Measurements from ENCODE around the gene KIF6.
A peak's percentile ranks its signal among the peaks of the same experiment; 100 is the strongest.
"Not testable (repeated sequence)": the region's sequence is repeated elsewhere in the genome, so short reads cannot be mapped to it uniquely, and the experiment has no call there.

KIF6 gene

DNA sequence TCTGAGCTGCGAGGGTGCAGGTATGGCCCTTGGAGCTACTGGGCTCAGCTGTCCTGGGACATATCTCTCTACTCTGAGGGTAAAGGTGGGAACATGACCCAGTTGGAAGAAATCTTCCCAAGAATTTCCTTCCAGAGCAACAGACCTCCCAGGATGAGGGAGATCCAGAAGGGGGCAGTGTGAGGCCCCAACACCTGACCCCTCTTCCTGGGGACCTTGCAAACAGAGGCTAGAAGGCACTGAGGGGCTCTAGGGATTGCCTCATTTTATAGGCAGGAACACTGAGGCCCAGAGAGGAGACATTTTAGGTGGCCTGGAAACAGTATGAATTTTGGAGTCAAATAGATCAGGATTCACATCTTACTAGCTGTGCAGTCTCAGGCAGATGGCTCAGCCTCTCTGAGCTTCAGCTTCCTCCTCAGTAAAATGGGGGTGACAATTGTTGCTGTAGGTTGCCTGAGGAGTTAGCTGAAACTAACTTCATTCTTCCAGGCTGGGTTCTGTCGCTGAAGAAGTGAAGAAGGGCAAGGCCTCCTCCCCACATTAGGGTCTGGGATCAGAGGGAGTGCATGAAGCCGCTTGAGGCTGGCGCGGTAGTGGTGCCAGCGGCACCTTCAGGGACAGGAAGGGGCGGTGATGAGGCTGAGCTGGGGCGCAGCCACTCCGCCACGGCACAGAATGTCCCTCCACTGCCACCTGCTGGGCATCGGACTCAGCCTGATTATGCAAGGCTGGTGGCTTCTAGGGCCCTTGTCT is 422.4 kb downstream of the KIF6 start:
- DNase-seq, result peak; percentile 62

DNA sequence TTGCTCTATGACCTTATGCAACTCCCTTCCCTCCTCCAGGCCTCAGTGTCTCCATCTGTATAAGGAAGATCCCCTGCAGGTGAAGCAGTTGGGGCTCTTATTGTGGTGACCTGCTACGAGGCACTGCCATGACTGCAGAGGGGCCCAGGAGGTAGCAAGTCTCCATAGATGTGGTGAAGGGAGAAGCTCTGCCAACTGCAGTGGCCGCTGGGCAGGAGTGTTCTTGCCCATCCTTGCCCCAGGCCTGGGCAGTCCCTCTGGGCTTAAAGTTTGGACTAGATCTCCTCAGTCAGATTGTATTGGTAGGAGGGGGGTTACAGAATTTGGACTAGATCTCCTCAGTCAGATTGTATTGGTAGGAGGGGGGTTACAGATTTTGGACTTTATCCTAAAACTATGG is 423.2 kb downstream of the KIF6 start:
- DNase-seq, result no peak

DNA sequence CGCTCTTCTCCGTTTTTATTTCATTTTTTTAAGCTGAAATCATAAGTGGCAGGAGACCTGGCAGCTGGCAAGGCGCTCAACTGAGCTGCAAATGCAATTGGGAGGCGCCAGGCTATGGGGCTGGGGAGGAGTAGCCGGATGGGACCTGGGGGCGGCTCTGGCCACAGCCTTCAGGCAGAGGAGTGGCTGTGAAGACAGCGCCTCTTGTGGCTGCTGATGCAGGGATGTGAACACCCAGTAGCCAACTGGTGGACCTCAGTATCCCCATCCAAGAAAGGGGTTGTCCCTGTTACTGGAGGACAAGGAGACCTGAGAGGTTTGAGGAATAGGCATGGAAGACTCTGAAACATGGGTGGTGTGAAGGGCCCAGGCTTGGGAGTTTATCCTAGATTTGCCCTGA is 423.6 kb downstream of the KIF6 start:
- peak; percentile 61 for DNase-seq

DNA sequence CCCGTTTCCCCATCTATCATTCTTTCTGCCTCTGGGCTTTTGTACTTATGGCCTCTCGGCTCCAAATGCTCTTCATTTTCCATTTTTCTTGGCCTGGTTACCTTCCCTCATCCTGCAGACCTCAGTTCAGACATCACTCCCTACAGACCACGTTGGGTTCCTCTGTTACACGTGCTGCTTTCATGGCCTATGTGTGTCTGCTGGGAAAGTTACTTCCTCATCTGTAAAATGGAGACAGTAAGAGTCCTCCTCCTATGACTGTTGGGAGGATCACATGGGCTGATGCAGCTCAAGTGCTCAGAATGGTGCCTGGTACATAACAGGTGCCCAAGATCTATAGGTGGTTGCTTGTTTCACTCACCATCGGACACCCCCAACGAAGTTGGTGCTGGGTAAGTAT is 424.5 kb downstream of the KIF6 start:
- DNase-seq, result no peak

DNA sequence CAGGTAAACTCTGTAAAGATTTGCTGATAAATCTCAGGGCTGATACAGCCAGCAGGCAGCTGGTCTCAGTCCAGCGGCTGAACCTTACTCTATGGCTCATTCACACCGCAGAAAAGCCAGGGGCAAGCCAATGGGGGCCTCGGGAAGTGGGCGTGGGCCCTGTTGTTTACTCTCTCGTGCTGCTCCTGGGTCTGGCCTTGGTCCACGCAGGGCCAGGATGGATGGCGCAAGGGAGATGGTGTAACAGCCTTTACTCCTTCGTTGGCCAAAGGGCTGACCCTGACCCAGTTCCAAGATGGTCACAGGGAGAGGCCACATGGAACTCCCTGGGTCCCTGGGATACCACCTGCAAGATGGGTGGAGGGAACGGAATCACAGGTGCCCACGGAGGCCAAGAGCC is 427.1 kb downstream of the KIF6 start:
- DNase-seq, result no peak

DNA sequence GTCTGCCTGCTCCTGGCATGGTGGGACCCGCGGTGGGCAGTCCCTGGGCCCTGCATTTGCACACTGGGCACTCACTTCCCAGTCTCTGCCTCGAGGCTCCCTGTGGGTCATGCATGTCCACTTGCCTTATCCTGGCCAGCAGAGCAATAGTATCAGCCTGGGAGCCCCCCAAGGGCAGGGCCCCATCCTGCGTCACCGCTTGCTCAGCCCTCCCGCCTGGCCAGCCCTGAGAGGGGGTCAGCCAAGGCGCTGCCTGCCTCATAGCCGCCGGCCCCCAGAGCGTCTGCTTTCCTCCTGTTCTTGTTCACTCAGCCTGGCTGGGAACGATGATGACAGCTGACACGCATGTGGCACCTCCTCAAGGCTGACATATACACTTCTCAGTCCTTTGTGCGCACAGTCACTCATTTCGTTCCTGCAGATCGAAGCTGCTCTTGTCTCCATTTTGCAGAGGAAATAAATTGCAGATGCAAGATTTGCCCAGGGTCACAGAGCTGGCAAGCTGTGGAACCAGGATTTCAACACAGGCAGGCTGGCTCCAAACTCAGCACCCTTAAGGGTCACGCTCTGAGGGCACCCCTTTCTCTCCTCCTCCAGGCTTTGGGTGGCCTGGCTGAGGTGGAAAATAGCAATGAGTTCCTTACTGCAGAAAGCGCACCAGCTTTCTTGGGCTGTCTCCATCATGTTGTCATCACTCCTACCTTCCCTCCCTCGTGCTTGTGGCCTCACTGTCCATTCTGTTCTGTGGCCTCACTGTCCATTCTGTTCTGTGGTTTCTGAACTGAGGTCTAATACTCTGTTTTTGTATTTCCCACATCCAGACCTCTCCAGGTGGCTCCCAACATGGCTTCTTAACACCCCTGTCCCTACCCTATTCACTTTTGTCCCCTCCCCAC is 428.2 kb downstream of the KIF6 start:
- no peak for DNase-seq

DNA sequence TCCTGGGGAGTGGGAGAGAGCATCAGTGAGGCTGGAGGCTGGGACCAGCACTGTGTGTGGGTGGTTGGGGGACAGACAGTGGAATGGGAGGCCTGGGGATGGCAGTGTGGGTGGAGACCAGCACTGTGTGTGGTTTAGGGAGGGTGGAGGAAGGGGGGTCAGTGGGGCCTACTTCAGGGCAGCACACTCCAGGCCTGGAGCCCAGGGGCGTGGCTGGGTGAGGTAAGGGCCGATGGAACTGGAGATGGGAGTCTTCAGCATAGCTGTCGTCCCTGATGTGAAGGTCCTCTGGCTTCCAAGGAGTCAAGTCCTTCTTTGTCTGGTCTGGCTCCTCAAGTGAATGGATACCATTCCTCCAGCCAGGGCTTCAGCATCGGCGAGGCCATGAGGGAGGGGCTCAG is 429.6 kb downstream of the KIF6 start:
- DNase-seq, result no peak

DNA sequence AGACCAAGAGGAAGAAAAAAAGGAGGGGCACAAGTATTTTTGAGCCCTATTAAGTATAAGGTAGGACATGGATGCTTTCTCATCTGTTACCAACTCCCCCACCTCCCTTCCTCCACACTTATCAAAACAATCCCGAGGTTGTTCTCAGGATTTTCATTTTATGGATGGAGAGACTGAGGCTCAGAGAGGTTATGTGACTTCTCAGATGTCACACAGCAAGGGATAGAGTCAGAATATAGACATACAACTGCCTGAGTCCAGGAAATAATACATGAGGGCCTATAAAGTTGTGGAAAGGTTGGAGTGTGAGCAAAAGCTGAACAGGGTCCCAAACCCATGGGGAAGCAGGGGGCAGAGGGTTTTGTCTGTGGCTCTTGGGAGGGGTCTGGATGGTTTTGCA is 430.3 kb downstream of the KIF6 start:
- no peak for DNase-seq

DNA sequence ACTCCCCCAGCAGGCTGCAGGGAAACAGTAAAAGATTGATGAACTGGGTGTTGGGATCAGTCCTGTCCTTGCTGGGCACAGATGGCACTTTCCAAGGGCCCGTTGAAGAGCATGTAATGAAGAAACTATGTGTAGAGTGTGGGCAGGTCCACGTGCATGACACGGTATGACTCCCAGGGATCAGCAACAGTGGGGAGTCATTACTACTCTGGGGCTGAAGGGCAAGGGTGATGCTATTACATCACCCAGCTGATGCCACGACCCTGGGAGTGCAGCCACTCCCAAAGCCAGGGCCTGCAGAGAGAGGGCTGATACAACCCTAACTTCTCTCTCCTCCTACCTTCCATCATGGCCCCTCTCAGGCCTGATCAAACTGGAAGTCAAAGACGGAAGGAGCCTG is 431.1 kb downstream of the KIF6 start:
- DNase-seq, result no peak

DNA sequence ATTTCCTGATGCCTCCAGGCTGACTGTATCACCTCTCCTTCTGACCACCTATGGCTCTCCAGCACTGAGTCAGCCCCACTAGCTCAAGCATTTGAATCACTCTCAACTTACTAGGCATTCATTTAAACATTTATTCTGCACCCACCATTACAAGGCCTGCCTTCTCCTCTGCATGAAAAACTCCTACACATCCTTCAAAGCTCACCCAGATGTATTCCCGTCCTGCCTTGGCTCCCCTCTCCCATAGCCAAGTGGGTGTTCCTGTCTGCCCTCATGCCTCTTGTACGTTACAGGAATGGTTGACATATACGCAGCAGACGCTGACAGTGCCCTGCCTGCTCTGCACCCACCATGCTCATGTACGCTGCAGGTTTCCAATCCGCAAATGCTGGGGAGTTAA is 432.6 kb downstream of the KIF6 start:
- no peak for DNase-seq

DNA sequence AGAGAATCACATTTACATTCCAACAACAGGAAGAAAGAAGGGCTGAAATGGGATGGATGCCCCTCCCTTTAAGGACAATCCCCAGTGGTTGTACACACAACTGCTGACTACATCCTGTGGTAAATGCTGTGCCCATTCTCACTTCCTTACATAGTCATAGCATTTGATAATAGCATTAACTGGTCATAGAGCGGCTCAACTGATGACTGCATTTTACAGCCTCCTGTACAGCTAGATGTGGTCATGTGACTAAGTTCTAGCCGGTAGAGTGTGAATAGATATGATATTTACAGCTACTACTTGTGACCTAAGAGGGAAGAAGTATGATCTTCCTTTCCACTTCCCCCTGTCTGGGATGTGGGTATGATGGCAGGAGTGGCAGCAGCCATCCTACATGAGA is 435.7 kb downstream of the KIF6 start:
- no peak for DNase-seq

DNA sequence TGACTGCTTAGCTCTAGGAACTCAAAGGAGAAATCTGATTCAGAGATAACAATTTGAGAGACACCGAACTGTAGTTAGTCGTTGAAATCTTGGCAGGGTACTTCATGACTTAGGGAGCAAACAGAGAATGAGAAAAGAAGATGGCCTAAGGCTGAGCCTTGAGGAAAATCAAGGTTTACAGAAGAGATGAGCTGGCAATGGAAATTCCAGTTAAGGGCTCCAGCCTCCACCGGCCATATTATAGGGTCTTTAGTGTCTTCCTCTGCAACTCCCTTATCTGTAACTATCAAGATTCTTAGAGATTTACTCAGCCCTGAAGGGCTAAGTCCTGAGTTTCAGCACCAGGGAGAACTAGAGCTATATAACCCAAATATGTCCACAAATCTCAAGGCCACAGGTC is 437.6 kb downstream of the KIF6 start:
- no peak for DNase-seq

DNA sequence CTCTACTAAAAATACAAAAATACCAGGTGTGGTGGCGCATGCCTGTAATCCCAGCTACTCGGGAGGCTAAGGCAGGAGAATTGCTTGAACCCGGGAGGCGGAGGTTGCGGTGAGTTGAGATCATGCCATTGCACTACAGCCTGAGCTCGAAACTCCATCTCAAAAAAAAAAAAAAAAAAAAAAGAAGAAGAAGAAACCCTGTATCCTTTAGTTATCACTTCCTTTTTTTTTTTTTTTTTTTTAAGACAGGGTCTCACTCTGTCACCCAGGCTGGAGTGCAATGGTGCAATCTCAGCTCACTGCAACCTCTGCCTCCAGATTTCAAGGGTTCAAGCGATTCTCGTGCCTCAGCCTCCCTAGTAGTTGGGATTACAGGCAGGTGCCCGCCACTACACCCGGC is 438.6 kb downstream of the KIF6 start:
- not testable (repeated sequence) for DNase-seq

DNA sequence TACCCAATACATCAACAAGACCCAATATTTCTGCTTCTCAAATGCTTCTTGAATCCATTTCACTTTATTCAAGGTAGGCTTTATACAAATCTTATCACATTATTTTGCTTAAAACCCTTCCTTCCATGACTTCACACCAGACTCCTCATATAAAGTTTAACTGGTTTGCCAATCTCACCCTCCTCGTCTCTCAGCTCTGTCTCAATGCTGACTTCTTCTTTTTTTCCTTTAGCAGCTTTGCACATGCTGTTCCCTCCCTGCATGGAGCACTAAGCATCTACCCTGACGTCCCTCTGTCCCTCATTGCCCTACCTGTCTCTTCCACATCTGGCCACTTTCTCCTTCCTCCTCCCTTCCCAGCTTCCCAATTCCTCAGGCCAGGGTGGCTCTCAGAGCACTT is 442.4 kb downstream of the KIF6 start:
- DNase-seq, result no peak

DNA sequence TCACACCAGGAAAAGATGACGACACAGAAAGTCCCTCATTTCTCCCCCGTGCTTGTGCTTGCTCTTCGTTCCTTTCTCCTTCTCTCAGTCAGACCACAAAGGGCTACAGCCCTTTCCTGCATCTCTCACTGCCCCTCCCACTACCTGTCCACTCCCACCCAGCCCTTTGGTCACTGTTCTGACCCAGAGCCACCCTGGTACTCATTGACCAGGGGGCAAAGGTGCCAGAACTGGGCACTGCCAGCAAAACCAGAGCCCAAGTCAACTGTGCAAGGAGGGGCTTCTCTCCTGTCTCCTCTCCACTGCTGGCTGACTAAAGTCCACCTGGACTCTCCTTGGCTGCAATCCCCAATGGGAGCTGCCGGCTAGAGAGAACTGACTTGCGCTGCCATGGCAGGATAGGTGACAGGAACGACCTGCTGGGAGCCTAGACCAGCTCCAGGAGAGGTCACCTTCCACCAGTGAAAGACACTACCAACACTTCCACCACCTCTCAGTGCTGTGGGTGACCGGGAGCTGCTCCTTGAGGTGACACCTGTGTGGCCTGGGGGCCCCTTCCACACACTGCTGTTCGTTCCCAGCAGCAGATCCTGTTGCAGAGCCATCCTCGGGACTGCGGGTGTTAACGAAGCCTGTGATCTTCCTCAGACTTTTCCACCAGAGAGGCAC is 443.8 kb downstream of the KIF6 start:
- no peak for DNase-seq

DNA sequence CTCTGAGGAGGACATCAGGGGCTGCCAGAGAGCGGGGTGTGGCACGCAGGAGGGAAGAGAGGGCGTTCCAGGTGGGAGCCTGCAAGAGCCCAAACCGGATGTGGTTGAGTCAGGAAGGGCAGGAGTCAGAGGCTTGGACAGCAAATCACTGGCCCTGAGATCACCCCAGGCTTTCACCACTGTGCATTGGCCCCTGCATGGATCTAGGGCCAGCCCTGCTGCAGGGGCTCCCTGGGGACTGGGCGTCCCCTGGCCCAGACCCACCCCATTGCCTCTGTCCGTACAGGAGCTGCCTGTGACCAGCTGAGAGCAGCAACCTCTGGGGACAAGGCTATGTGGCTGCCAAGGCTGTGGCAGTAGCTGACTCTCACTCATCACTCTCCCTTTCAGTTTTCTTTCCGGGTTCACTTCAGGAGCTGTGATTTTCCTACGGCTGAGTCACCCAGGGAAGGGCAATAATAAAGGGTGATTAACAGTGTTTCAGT is 444.9 kb downstream of the KIF6 start:
- DNase-seq, result no peak
